PC-3 (cell line): Measurements from ENCODE around the gene HBE1. TPM values are rescaled to one million over a fixed set of nuclear protein-coding genes. Genes with fewer than 3 reads are reported as not detected.
A peak's percentile ranks its signal among the peaks of the same experiment; 100 is the strongest.

ENCODE experiments used
- ATAC-seq: fragments of 200-7000 bp; cut with Tn5 transposase; 2 replicates; pipeline ENCODE4 v1.9.1; 2020; ENCODE audit warnings: mild to moderate bottlenecking, moderate library complexity
- BruUV-seq: library from RNA; stranded (reverse); fragments of 400-500 nt; replicated peaks from 2 replicates; lab custom pipeline; 2021; lab: Mats Ljungman, UMichigan
- CTCF ChIA-PET: fragments of 300-600 bp; sonication (Branson Sonifier 250); formaldehyde crosslinking; loops from one replicate; lab custom pipeline; 2022; ENCODE audit warnings: antibody characterized with exemption; lab: Charles Lee
- POLR2A ChIA-PET: fragments of 300-600 bp; sonication (Branson Sonifier 250); formaldehyde crosslinking; loops from one replicate; lab custom pipeline; 2022; ENCODE audit warnings: antibody characterized with exemption; ENCODE audit not compliant: unreplicated experiment; lab: Charles Lee
- DNase-seq: peaks from one replicate; pipeline ENCODE4 v3.0.0-alpha.2; 2015
- H2AFZ ChIP-seq: fragments of 300-600 bp; sonication (generic); 2 replicates; pipeline ENCODE4 v1.6.0; 2016; ENCODE audit warnings: antibody characterized with exemption, low read length
- H3F3A ChIP-seq: fragments of 300-600 bp; sonication (generic); one replicate; pipeline ENCODE4 v1.6.0; 2017; ENCODE audit warnings: antibody characterized with exemption, low read length, control low read depth, mild to moderate bottlenecking; ENCODE audit not compliant: unreplicated experiment
- H3K27ac ChIP-seq: fragments of 300-600 bp; sonication (generic); 2 replicates; pipeline ENCODE4 v1.5.1; 2016; ENCODE audit warnings: mild to moderate bottlenecking, low read length
- H3K27me3 ChIP-seq: fragments of 300-600 bp; sonication (generic); 2 replicates; pipeline ENCODE4 v1.6.1; 2016; ENCODE audit warnings: low read length, mixed read lengths
- H3K36me3 ChIP-seq: fragments of 300-600 bp; sonication (generic); 2 replicates; pipeline ENCODE4 v1.6.1; 2016; ENCODE audit warnings: low read depth, mixed run types, low read length, mixed read lengths
- H3K4me1 ChIP-seq: fragments of 300-600 bp; sonication (generic); 2 replicates; pipeline ENCODE4 v1.5.1; 2016; ENCODE audit warnings: low read length; ENCODE audit not compliant: insufficient read depth
- H3K4me2 ChIP-seq: fragments of 300-600 bp; sonication (generic); 2 replicates; pipeline ENCODE4 v1.6.0; 2016; ENCODE audit warnings: low read length
- H3K4me3 ChIP-seq: fragments of 300-600 bp; sonication (generic); 2 replicates; pipeline ENCODE4 v1.5.1; 2016; ENCODE audit warnings: mild to moderate bottlenecking, low read length, mixed read lengths
- H3K79me2 ChIP-seq: fragments of 300-600 bp; sonication (generic); 2 replicates; pipeline ENCODE4 v1.6.1; 2017; ENCODE audit warnings: low read length, mixed read lengths
- H3K9ac ChIP-seq: fragments of 300-600 bp; sonication (generic); 2 replicates; pipeline ENCODE4 v1.6.0; 2016; ENCODE audit warnings: mild to moderate bottlenecking, low read length
- H3K9me2 ChIP-seq: fragments of 300-600 bp; sonication (generic); replicated peaks from 2 replicates; pipeline ENCODE4 v1.6.1; 2016; ENCODE audit warnings: mixed run types, low read length, mixed read lengths
- H3K9me3 ChIP-seq: fragments of 300-600 bp; sonication (generic); 2 replicates; pipeline ENCODE4 v1.6.1; 2016; ENCODE audit warnings: low read length, mixed read lengths
- H4K20me1 ChIP-seq: fragments of 300-600 bp; sonication (generic); 2 replicates; pipeline ENCODE4 v1.6.1; 2016; ENCODE audit warnings: low read length, mixed read lengths
- CTCF ChIP-seq: fragments of 300-600 bp; sonication (generic); conservative IDR thresholded peaks from 2 replicates; pipeline ENCODE4 v1.5.1; 2017; ENCODE audit warnings: antibody characterized with exemption, low read depth, mild to moderate bottlenecking, low read length
- EZH2 ChIP-seq: fragments of 300-600 bp; sonication (generic); IDR thresholded peaks from one replicate; pipeline ENCODE4 v1.6.1; 2017; ENCODE audit warnings: antibody characterized with exemption, mild to moderate bottlenecking, low read length; ENCODE audit not compliant: unreplicated experiment
- EZH2phosphoT487 ChIP-seq: fragments of 300-600 bp; sonication (generic); IDR thresholded peaks from 2 replicates; pipeline ENCODE4 v1.6.1; 2018; ENCODE audit warnings: mild to moderate bottlenecking, antibody characterized with exemption, low read length, borderline replicate concordance
- intact Hi-C: fragments of 100-400 bp; cut with micrococcal nuclease; formaldehyde crosslinking; loops from 2 replicates; pipeline ENCODE4 v1.9.0; 2023
- total RNA-seq: library from RNA; depleted of rRNA; stranded (reverse); fragments of >200 nt; gene quantifications from 2 replicates; pipeline ENCODE4 v1.2.3, GENCODE V29; 2014

HBE1 gene
- total RNA-seq, 1 experiment from 2014 or later: 0.62 TPM

GRCh38 chr11:5293028-5293427 lies 23.3 kb upstream of the HBE1 start:
- no peaks in the 10 kb centered on the region for H3K9me2 ChIP-seq
- ATAC-seq: no peak
- no TSS peak for BruUV-seq
- no peaks in the 10 kb centered on the region for H3K27me3 ChIP-seq
- no peaks in the 10 kb centered on the region for H3K4me1 ChIP-seq
- ChIA-PET POLR2A (no interaction called here), CTCF (no interaction called here)
- TF ChIP-seq EZH2 (no peak), EZH2phosphoT487 (no peak), CTCF (no peak)
- H4K20me1 ChIP-seq: no peaks in the 10 kb centered on the region
- no peak overlapping the region for H3K4me3 ChIP-seq
- no peaks in the 10 kb centered on the region for H3K79me2 ChIP-seq
- H3K36me3 ChIP-seq: no peaks in the 10 kb centered on the region
- no peak overlapping the region for H2AFZ ChIP-seq
- DNase-seq: peak; percentile 6
- H3K27ac ChIP-seq: no peak overlapping the region
- intact Hi-C loops: no loop called here
- H3K4me2 ChIP-seq: no peak overlapping the region
- H3K9me3 ChIP-seq: no peaks in the 10 kb centered on the region
- H3K9ac ChIP-seq: no peak overlapping the region
- no peaks in the 10 kb centered on the region for H3F3A ChIP-seq

GRCh38 chr11:5291207-5291838 lies 21.6 kb upstream of the HBE1 start:
- BruUV-seq: no TSS peak
- peak; percentile 79 for ATAC-seq
- Histone ChIP-seq H3K27ac (no peak overlapping the region), H3K4me2 (no peak overlapping the region), H3K36me3 (no peaks in the 10 kb centered on the region), H3K4me1 (no peaks in the 10 kb centered on the region), H3K9me3 (no peaks in the 10 kb centered on the region), H3F3A (no peaks in the 10 kb centered on the region), H3K27me3 (no peaks in the 10 kb centered on the region), H3K9me2 (no peaks in the 10 kb centered on the region), H3K4me3 (no peak overlapping the region), H4K20me1 (no peaks in the 10 kb centered on the region), H2AFZ (no peak overlapping the region), H3K9ac (no peak overlapping the region), H3K79me2 (no peaks in the 10 kb centered on the region)
- POLR2A ChIA-PET: no interaction called here
- peak; percentile 68 for TF ChIP-seq CTCF
- TF ChIP-seq EZH2phosphoT487: no peak
- TF ChIP-seq EZH2: no peak
- intact Hi-C loops: loop anchor here (1.0 kb wide), 1 partner anchor 87 kb away; no protein-coding TSS in a partner anchor
- DNase-seq: peak; percentile 46
- CTCF ChIA-PET: no interaction called here

GRCh38 chr11:5290106-5290505 lies 20.4 kb upstream of the HBE1 start:
- Histone ChIP-seq H3K27me3 (no peaks in the 10 kb centered on the region), H3K27ac (no peak overlapping the region), H3K4me1 (no peaks in the 10 kb centered on the region), H3F3A (no peaks in the 10 kb centered on the region), H3K4me3 (no peak overlapping the region), H3K36me3 (no peaks in the 10 kb centered on the region), H3K4me2 (no peak overlapping the region), H2AFZ (no peak overlapping the region), H3K9me2 (no peaks in the 10 kb centered on the region), H4K20me1 (no peaks in the 10 kb centered on the region), H3K79me2 (no peaks in the 10 kb centered on the region), H3K9ac (no peak overlapping the region), H3K9me3 (no peaks in the 10 kb centered on the region)
- ChIA-PET POLR2A (no interaction called here), CTCF (no interaction called here)
- intact Hi-C loops: no loop called here
- no peak for TF ChIP-seq EZH2
- TF ChIP-seq CTCF: no peak
- no peak for TF ChIP-seq EZH2phosphoT487
- BruUV-seq: no TSS peak
- no peak for ATAC-seq
- no peak for DNase-seq
